HEK293 (cell line): ENCODE measurements around the gene MAP3K5.

ENCODE experiments used
- TRIM28 ChIP-seq: IDR thresholded peaks from 2 replicates; pipeline ENCODE4 v1.6.1; 2011; ENCODE audit warnings: low read length, control low read depth, borderline replicate concordance
- ZFP41 ChIP-seq: fragments of 450-650 bp; formaldehyde crosslinking; IDR thresholded peaks from 2 replicates; pipeline ENCODE4 v1.5.1; 2016; ENCODE audit warnings: missing biosample characterization, missing genetic modification characterization, borderline replicate concordance
- ZNF24 ChIP-seq: fragments of 450-650 bp; formaldehyde crosslinking; IDR thresholded peaks from 2 replicates; pipeline ENCODE4 v1.5.1; 2016; ENCODE audit warnings: missing biosample characterization, missing genetic modification characterization
- ZNF274 ChIP-seq, 2 experiments: fragments of 200-500 bp in 1 of 2; fragments of 450-650 bp in 1 of 2; sonication (Bioruptor generic) in 1 of 2; formaldehyde crosslinking in 1 of 2; IDR thresholded peaks; 2 replicates each; pipeline versions ENCODE4 v1.5.1 to v1.6.1; 2014 to 2016; ENCODE audit warnings: borderline replicate concordance in 1 of 2, inconsistent platforms in 1 of 2, low read length in 1 of 2, missing biosample characterization in 1 of 2, missing genetic modification characterization in 1 of 2
- ZNF292 ChIP-seq: fragments of 450-650 bp; formaldehyde crosslinking; IDR thresholded peaks from 2 replicates; pipeline ENCODE4 v1.5.1; 2016; ENCODE audit warnings: low read depth, missing biosample characterization, missing genetic modification characterization, borderline replicate concordance
- ZNF324 ChIP-seq: fragments of 450-650 bp; formaldehyde crosslinking; IDR thresholded peaks from 2 replicates; pipeline ENCODE4 v1.5.1; 2016; ENCODE audit warnings: missing biosample characterization, missing genetic modification characterization
- ZNF416 ChIP-seq: fragments of 450-650 bp; formaldehyde crosslinking; IDR thresholded peaks from 2 replicates; pipeline ENCODE4 v1.5.1; 2016; ENCODE audit warnings: missing biosample characterization, missing genetic modification characterization
- ZNF549 ChIP-seq: fragments of 450-650 bp; IDR thresholded peaks from 2 replicates; pipeline ENCODE4 v1.5.1; 2018; ENCODE audit warnings: missing biosample characterization, missing genetic modification characterization, mild to moderate bottlenecking, inconsistent platforms, moderate library complexity
- ZNF670 ChIP-seq: fragments of 450-650 bp; formaldehyde crosslinking; IDR thresholded peaks from 2 replicates; pipeline ENCODE4 v1.5.1; 2016; ENCODE audit warnings: missing biosample characterization, missing genetic modification characterization, low read depth
- TF ChIP-seq, protein P1 (sequence below): fragments of 450-650 bp; formaldehyde crosslinking; IDR thresholded peaks from 2 replicates; pipeline ENCODE4 v1.5.1; 2016; ENCODE audit warnings: missing biosample characterization, missing genetic modification characterization, low read depth
- TF ChIP-seq, protein P2 (sequence below): fragments of 450-650 bp; formaldehyde crosslinking; conservative IDR thresholded peaks from 2 replicates; pipeline ENCODE4 v1.5.1; 2016; ENCODE audit warnings: low read depth, missing biosample characterization, missing genetic modification characterization
- TF ChIP-seq, protein P3 (sequence below): fragments of 450-650 bp; formaldehyde crosslinking; IDR thresholded peaks from 2 replicates; pipeline ENCODE4 v1.5.1; 2016; ENCODE audit warnings: missing biosample characterization, missing genetic modification characterization

DNA sequence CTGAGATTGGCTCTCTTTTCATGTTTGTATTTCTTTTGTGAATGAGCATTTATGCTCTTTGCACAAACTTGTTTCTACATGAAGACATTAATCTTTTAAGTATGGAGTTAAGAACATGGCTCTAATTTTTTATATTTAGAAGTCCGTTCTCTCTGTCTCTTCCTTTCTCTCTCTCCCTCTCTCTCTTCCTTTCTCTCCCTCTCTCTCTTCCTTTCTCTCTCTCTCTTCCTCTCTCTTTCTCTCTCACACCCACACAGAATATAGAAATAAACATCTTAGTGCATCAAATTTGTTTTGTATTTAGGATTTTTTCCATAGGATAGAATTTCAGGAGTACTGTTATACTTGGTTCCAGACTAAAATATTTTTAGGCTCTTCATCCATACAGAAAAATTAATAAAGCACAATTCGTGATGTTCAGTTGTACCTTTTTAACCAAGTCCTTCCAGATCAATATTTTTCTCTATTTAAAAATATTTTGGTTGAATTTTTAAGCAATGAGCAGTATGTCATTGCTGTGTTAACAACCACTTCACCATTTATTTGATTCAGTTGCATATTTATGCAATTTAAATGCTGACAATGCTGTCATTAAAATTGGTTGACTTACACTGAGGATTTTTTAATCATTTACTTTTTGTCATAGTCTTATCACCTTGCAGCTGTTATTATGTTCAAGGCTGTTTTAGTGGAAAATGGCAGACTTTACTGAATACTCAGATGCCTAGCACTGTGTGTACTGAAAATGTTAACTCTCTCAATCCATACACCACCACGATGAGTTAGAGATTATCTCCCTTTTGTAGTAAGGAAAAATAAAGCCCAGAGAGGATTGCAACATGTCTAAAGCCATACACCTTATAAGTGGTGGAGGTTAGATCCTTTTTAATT, 129.7 kb downstream of the MAP3K5 start:
- TF ChIP-seq ZNF670 (tag by site-specific recombination) (no peak), ZNF274 (IDR thresholded peaks at IDR 0.05; ENCODE audit: low read length) (no peak), ZNF274 (tag by site-specific recombination; IDR thresholded peaks at IDR 0.05; ENCODE audit: borderline replicate concordance) (no peak), ZNF324 (tag by site-specific recombination) (no peak), ZNF549 (tag by site-specific recombination) (no peak), ZFP41 (tag by site-specific recombination) (no peak), ZNF416 (tag by site-specific recombination) (no peak), TRIM28 (no peak), ZNF292 (no peak), ZNF24 (no peak)
- TF ChIP-seq, protein P1, sequence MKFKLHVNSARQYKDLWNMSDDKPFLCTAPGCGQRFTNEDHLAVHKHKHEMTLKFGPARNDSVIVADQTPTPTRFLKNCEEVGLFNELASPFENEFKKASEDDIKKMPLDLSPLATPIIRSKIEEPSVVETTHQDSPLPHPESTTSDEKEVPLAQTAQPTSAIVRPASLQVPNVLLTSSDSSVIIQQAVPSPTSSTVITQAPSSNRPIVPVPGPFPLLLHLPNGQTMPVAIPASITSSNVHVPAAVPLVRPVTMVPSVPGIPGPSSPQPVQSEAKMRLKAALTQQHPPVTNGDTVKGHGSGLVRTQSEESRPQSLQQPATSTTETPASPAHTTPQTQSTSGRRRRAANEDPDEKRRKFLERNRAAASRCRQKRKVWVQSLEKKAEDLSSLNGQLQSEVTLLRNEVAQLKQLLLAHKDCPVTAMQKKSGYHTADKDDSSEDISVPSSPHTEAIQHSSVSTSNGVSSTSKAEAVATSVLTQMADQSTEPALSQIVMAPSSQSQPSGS = no peak
- TF ChIP-seq, protein P2, sequence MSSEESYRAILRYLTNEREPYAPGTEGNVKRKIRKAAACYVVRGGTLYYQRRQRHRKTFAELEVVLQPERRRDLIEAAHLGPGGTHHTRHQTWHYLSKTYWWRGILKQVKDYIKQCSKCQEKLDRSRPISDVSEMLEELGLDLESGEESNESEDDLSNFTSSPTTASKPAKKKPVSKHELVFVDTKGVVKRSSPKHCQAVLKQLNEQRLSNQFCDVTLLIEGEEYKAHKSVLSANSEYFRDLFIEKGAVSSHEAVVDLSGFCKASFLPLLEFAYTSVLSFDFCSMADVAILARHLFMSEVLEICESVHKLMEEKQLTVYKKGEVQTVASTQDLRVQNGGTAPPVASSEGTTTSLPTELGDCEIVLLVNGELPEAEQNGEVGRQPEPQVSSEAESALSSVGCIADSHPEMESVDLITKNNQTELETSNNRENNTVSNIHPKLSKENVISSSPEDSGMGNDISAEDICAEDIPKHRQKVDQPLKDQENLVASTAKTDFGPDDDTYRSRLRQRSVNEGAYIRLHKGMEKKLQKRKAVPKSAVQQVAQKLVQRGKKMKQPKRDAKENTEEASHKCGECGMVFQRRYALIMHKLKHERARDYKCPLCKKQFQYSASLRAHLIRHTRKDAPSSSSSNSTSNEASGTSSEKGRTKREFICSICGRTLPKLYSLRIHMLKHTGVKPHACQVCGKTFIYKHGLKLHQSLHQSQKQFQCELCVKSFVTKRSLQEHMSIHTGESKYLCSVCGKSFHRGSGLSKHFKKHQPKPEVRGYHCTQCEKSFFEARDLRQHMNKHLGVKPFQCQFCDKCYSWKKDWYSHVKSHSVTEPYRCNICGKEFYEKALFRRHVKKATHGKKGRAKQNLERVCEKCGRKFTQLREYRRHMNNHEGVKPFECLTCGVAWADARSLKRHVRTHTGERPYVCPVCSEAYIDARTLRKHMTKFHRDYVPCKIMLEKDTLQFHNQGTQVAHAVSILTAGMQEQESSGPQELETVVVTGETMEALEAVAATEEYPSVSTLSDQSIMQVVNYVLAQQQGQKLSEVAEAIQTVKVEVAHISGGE = no peak
- TF ChIP-seq, protein P3, sequence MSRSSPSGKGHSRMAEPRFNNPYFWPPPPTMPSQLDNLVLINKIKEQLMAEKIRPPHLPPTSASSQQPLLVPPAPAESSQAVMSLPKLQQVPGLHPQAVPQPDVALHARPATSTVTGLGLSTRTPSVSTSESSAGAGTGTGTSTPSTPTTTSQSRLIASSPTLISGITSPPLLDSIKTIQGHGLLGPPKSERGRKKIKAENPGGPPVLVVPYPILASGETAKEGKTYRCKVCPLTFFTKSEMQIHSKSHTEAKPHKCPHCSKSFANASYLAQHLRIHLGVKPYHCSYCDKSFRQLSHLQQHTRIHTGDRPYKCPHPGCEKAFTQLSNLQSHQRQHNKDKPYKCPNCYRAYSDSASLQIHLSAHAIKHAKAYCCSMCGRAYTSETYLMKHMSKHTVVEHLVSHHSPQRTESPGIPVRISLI (tag by site-specific recombination) = no peak
